ENCODE results near the gene HIGD1B.
"Not testable (repeated sequence)": the region's sequence is repeated elsewhere in the genome, so short reads cannot be mapped to it uniquely, and the experiment has no call there.

HIGD1B gene

GRCh38 chr17:44847586-44847985 lies at the start of gene HIGD1B:
TSS of gene HIGD1B (plus strand) at chr17:44847883. CDS start at chr17:44848153, 270 bp downstream.
- no peak for DNase-seq (ENCODE audit: low read depth in 3 of 3)

- DNase-seq (ENCODE audit: low read depth in 3 of 3) = no peak
Measured at GRCh38 chr17:44798356-44798755, 49.3 kb upstream of the HIGD1B start.

- DNase-seq (ENCODE audit: low read depth in 3 of 3) = no peak
Measured at GRCh38 chr17:44801880-44802279, 45.8 kb upstream of the HIGD1B start.

GRCh38 chr17:44804302-44805089 lies 43.2 kb upstream of the HIGD1B start:
- no peak for DNase-seq (ENCODE audit: low read depth in 3 of 3)

GRCh38 chr17:44807093-44807816 lies 40.4 kb upstream of the HIGD1B start:
- DNase-seq (ENCODE audit: low read depth in 3 of 3) = no peak

GRCh38 chr17:44807817-44808155 lies 39.9 kb upstream of the HIGD1B start:
- no peak for DNase-seq (ENCODE audit: low read depth in 3 of 3)

GRCh38 chr17:44808156-44808555 lies 39.5 kb upstream of the HIGD1B start:
- no peak for DNase-seq (ENCODE audit: low read depth in 3 of 3)

GRCh38 chr17:44808656-44809388 lies 38.9 kb upstream of the HIGD1B start:
- not testable (repeated sequence) for DNase-seq (ENCODE audit: low read depth in 3 of 3)

- no peak for DNase-seq (ENCODE audit: low read depth in 3 of 3)
Measured at GRCh38 chr17:44812263-44812662, 35.4 kb upstream of the HIGD1B start.

- not testable (repeated sequence) for DNase-seq (ENCODE audit: low read depth in 3 of 3)
Measured at GRCh38 chr17:44818508-44818907, 29.2 kb upstream of the HIGD1B start.

GRCh38 chr17:44820631-44821212 lies 27.0 kb upstream of the HIGD1B start:
- DNase-seq (ENCODE audit: low read depth in 3 of 3) = no peak

- not testable (repeated sequence) for DNase-seq (ENCODE audit: low read depth in 3 of 3)
Measured at GRCh38 chr17:44825236-44825635, 22.4 kb upstream of the HIGD1B start.

- DNase-seq (ENCODE audit: low read depth in 3 of 3) = no peak
Measured at GRCh38 chr17:44826123-44826790, 21.4 kb upstream of the HIGD1B start.

GRCh38 chr17:44827863-44828262 lies 19.8 kb upstream of the HIGD1B start:
- DNase-seq (ENCODE audit: low read depth in 3 of 3) = no peak

- no peak for DNase-seq (ENCODE audit: low read depth in 3 of 3)
Measured at GRCh38 chr17:44828919-44829522, 18.7 kb upstream of the HIGD1B start.

- peak in 1 of 3 experiments; percentile 28 for DNase-seq (ENCODE audit: low read depth in 3 of 3)
Measured at GRCh38 chr17:44829523-44830358, 17.9 kb upstream of the HIGD1B start, which contains the start of gene GJC1. TSS of gene GJC1 (minus strand) at chr17:44830287. CDS start at chr17:44805817, 24,470 bp downstream.

- DNase-seq (ENCODE audit: low read depth in 3 of 3) = peak in 1 of 3 experiments; percentile 12
Measured at GRCh38 chr17:44830359-44831288, 17.1 kb upstream of the HIGD1B start.

GRCh38 chr17:44831371-44831770 lies 16.3 kb upstream of the HIGD1B start:
- DNase-seq (ENCODE audit: low read depth in 3 of 3) = no peak

GRCh38 chr17:44832805-44833204 lies 14.9 kb upstream of the HIGD1B start:
- no peak for DNase-seq (ENCODE audit: low read depth in 3 of 3)

All from stimulated activated CD4-positive, alpha-beta T cell treated with anti-CD3 and anti-CD28 coated beads, TNF-alpha, amount 100 ng/mL, for 24 hours (primary cell).